Measurements from ENCODE around the gene APH1B.
"Not testable (repeated sequence)": the region's sequence is repeated elsewhere in the genome, so short reads cannot be mapped to it uniquely, and the experiment has no call there.

APH1B gene

GRCh38 chr15:63318344-63318743, 40.9 kb downstream of the APH1B start:
- H3K4me1 ChIP-seq (ENCODE audit: control insufficient read depth, insufficient read depth, low read length): no peaks in the 10 kb centered on the region
- H3K9me3 ChIP-seq (ENCODE audit: control insufficient read depth, insufficient read depth, low read depth, low read length): no peaks in the 10 kb centered on the region
- no peaks in the 10 kb centered on the region for H3K36me3 ChIP-seq (ENCODE audit: control insufficient read depth in 2 of 2, insufficient read depth in 1 of 2, low read length in 2 of 2)
- CTCF ChIA-PET: no interaction called here
- TF ChIP-seq KLF1 (tag by site-specific recombination; IDR thresholded peaks at IDR 0.05) (no peak), ZNF701 (tag by site-specific recombination; IDR thresholded peaks at IDR 0.05) (no peak), ZNF558 (tag by site-specific recombination; IDR thresholded peaks at IDR 0.05) (no peak), ZNF354C (tag by site-specific recombination; IDR thresholded peaks at IDR 0.05; ENCODE audit: borderline replicate concordance, low read depth) (no peak), MYNN (tag by site-specific recombination; IDR thresholded peaks at IDR 0.05; ENCODE audit: borderline replicate concordance) (no peak), ZNF624 (tag by site-specific recombination; IDR thresholded peaks at IDR 0.05) (no peak), KLF9 (tag by site-specific recombination; IDR thresholded peaks at IDR 0.05; ENCODE audit: low read depth) (no peak), ZIC2 (tag by site-specific recombination; IDR thresholded peaks at IDR 0.05) (no peak), ZNF37A (tag by site-specific recombination; IDR thresholded peaks at IDR 0.05) (no peak), BCL6B (tag by site-specific recombination; IDR thresholded peaks at IDR 0.05) (no peak), GLIS2 (tag by site-specific recombination; IDR thresholded peaks at IDR 0.05) (no peak), MZF1 (tag by site-specific recombination; IDR thresholded peaks at IDR 0.05; ENCODE audit: borderline replicate concordance) (no peak), ZNF366 (tag by site-specific recombination; conservative IDR thresholded peaks at IDR 0.05) (no peak), ZBTB11 (tag by site-specific recombination; conservative IDR thresholded peaks at IDR 0.05; ENCODE audit: low read depth) (no peak), ZSCAN5A (tag by site-specific recombination; IDR thresholded peaks at IDR 0.05) (no peak), ZNF580 (tag by site-specific recombination; IDR thresholded peaks at IDR 0.05) (no peak), KLF17 (tag by site-specific recombination; IDR thresholded peaks at IDR 0.05) (no peak), HOXA7 (CRISPR knock-in tag; IDR thresholded peaks at IDR 0.05; ENCODE audit: borderline replicate concordance) (no peak)
- H3K4me3 ChIP-seq (ENCODE audit: low read depth, low read length): no peak overlapping the region
- H3K27ac ChIP-seq (ENCODE audit: extremely low read depth, low read depth, low read length): no peak overlapping the region
- POLR2A ChIA-PET: no interaction called here

GRCh38 chr15:63319065-63319464, 41.7 kb downstream of the APH1B start:
- ChIA-PET CTCF (no interaction called here), POLR2A (no interaction called here)
- Histone ChIP-seq H3K9me3 (ENCODE audit: control insufficient read depth, insufficient read depth, low read depth, low read length) (no peaks in the 10 kb centered on the region), H3K4me3 (ENCODE audit: low read depth, low read length) (no peak overlapping the region), H3K36me3 (ENCODE audit: control insufficient read depth in 2 of 2, insufficient read depth in 1 of 2, low read length in 2 of 2) (no peaks in the 10 kb centered on the region), H3K4me1 (ENCODE audit: control insufficient read depth, insufficient read depth, low read length) (no peaks in the 10 kb centered on the region), H3K27ac (ENCODE audit: extremely low read depth, low read depth, low read length) (no peak overlapping the region)
- TF ChIP-seq ZNF596 (tag by site-specific recombination; IDR thresholded peaks at IDR 0.05): no peak
- no peak for TF ChIP-seq SETDB1 (IDR thresholded peaks at IDR 0.05; ENCODE audit: insufficient read length, low read length)

GRCh38 chr15:63320446-63320845, 43.0 kb downstream of the APH1B start:
- CTCF ChIA-PET: interaction anchor here (0.6 kb wide), 1 partner anchor 612 kb away, joined by 3 read pairs; no protein-coding TSS in a partner anchor
- H3K27ac ChIP-seq (ENCODE audit: extremely low read depth, low read depth, low read length); POLR2A ChIA-PET: not testable (repeated sequence)

GRCh38 chr15:63320981-63321380, 43.6 kb downstream of the APH1B start:
- CTCF ChIA-PET; H3K27ac ChIP-seq (ENCODE audit: extremely low read depth, low read depth, low read length); H3K4me1 ChIP-seq (ENCODE audit: control insufficient read depth, insufficient read depth, low read length); POLR2A ChIA-PET; H3K9me3 ChIP-seq (ENCODE audit: control insufficient read depth, insufficient read depth, low read depth, low read length); H3K36me3 ChIP-seq (ENCODE audit: control insufficient read depth in 2 of 2, insufficient read depth in 1 of 2, low read length in 2 of 2); H3K4me3 ChIP-seq (ENCODE audit: low read depth, low read length): not testable (repeated sequence)

More at GRCh38 chr15:63320446-63320845, 43.0 kb downstream of the APH1B start:
- not testable (repeated sequence) for H3K4me1 ChIP-seq (ENCODE audit: control insufficient read depth, insufficient read depth, low read length); H3K36me3 ChIP-seq (ENCODE audit: control insufficient read depth in 2 of 2, insufficient read depth in 1 of 2, low read length in 2 of 2); H3K4me3 ChIP-seq (ENCODE audit: low read depth, low read length); H3K9me3 ChIP-seq (ENCODE audit: control insufficient read depth, insufficient read depth, low read depth, low read length)
